Mesodermal cell (in vitro differentiated cells): ENCODE results near the gene ANKRD36. TPM values are rescaled to one million over a fixed set of nuclear protein-coding genes. Genes with fewer than 3 reads are reported as not detected.
A peak's percentile ranks its signal among the peaks of the same experiment; 100 is the strongest.
"Not testable (repeated sequence)": the region's sequence is repeated elsewhere in the genome, so short reads cannot be mapped to it uniquely, and the experiment has no call there.

ENCODE experiments used
- H3K27ac ChIP-seq: 2 replicates; pipeline ENCODE4 v1.7.0; 2013; ENCODE audit warnings: mild to moderate bottlenecking, low read depth, low read length, moderate library complexity; ENCODE audit not compliant: severe bottlenecking
- H3K36me3 ChIP-seq: 2 replicates; pipeline ENCODE4 v1.7.1; 2013; ENCODE audit warnings: mild to moderate bottlenecking, low read length, moderate library complexity; ENCODE audit not compliant: control insufficient read depth, insufficient read depth
- H3K4me1 ChIP-seq: one replicate; pipeline ENCODE4 v1.7.1; 2013; ENCODE audit warnings: mild to moderate bottlenecking, low read length; ENCODE audit not compliant: insufficient read depth, control insufficient read depth, poor library complexity, severe bottlenecking
- H3K4me3 ChIP-seq: 2 replicates; pipeline ENCODE4 v1.7.0; 2013; ENCODE audit warnings: low read length, control low read depth, mild to moderate bottlenecking; ENCODE audit not compliant: insufficient read depth, poor library complexity, severe bottlenecking; ENCODE audit errors: extremely low read depth
- H3K9me3 ChIP-seq: 2 replicates; pipeline ENCODE4 v1.7.1; 2013; ENCODE audit warnings: mild to moderate bottlenecking, low read length, moderate library complexity; ENCODE audit not compliant: control insufficient read depth
- WGBS, 2 experiments: methylation state at CpG; one replicate each; pipeline ENCODE4 v1.1.5; 2013; ENCODE audit warnings: missing lambda C conversion rate in 2 of 2; ENCODE audit not compliant: insufficient coverage in 2 of 2; 5-methylcytosine and 5-hydroxymethylcytosine counted together
- polyA plus RNA-seq, 2 experiments: library from polyadenylated mRNA; stranded (reverse); fragments of 50-300 nt; gene quantifications; one replicate each; pipeline ENCODE4 v1.2.3, GENCODE V29; 2013

Gene ANKRD36
- polyA plus RNA-seq (2013, experiment 1 of 2) = 8.9 TPM
- 12.9 TPM for polyA plus RNA-seq (2013, experiment 2 of 2)

DNA sequence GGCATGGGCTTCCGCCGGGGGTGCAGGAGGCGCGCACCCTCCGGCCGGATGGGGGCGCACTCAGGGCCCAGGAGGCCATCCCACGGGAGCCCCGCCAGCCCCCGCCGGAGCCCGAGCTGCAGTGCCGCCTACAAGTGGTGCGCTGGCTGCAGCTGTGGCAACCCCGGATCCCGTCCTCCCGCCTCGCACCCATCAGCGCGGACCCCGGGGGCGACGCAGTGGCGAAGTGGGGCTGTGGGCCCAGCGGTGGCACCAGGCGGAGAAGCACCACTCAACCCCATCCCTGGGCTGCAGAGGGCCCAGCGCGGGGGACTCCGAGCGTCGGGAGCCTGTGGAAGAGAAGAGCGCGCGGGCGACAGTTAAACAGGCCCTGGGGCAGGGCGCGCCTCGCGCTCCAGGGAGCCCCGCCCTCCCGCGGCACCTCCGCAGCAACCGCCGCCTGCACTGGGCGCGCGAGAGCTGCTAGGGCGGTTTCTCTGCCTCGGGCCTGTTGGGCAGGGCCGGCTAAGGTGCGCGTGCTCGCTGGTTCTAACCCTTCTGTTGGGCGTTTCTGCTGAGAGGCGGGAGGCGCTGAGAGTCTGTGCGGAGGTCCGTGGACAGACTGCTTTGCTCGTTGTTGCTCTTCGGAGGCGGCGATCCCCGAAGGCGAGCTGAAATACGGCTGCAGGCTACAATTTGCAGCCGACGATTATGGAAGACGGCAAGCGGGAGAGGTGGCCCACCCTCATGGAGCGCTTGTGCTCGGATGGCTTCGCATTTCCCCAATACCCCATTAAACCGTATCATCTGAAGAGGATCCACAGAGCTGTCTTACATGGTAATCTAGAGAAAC is at the start of gene ANKRD36:
Gene ANKRD36 (plus strand): TSS at position 104 of the 832 bp plus-strand sequence. CDS start 587 bp downstream, at position 691.
- not testable (repeated sequence) for H3K4me1 ChIP-seq, H3K36me3 ChIP-seq, H3K9me3 ChIP-seq
- peak within 1 kb of the TSS; percentile 54 for H3K4me3 ChIP-seq
- 0 to 1% methylated on average over 22 to 27 of the region's 74 CpGs for WGBS, 2 experiments
- H3K27ac ChIP-seq = peak within 1 kb of the TSS; percentile 69

GRCh38 chr2:97066030-97066429 is 46.9 kb upstream of the ANKRD36 start:
- H3K4me1 ChIP-seq, H3K36me3 ChIP-seq, H3K9me3 ChIP-seq, H3K4me3 ChIP-seq, H3K27ac ChIP-seq: not testable (repeated sequence)
- WGBS, 2 experiments = 80 to 100% methylated on average over 1 to 2 of the region's 5 CpGs

- Histone ChIP-seq H3K9me3 (no peaks in the 10 kb centered on the region), H3K27ac (no peak overlapping the region), H3K4me1 (no peaks in the 10 kb centered on the region), H3K36me3 (no peaks in the 10 kb centered on the region), H3K4me3 (no peak overlapping the region)
- 80 to 89% methylated on average over 5 of the region's 5 CpGs for WGBS, 2 experiments
These were observed 45.5 kb upstream of the ANKRD36 start for GRCh38 chr2:97067279-97068004.

GRCh38 chr2:97068074-97068473 is 44.9 kb upstream of the ANKRD36 start:
- H3K4me3 ChIP-seq = no peak overlapping the region

DNA sequence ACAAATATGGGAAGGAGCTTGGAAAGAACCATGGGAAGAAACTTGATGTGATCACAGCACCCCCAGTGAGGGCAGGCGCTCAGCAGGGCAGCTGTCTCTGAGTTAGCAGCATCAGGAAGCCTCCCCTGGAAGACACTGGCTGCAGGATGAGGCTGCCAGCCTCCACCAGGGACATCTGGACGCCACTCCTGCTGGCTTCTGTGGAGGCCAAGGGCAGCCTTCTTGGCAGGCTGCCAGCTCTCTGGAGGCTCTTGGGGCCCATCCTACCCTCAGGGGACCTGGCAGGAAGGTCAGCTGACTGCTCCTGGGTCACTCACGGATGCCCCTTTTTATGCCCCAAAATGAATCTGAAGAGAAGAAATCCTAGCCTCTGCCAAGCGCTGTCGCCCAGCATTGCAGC is 44.2 kb upstream of the ANKRD36 start:
- not testable (repeated sequence) for H3K4me3 ChIP-seq, H3K9me3 ChIP-seq, H3K4me1 ChIP-seq, H3K27ac ChIP-seq, H3K36me3 ChIP-seq
- WGBS, 2 experiments = 100% methylated on average over 1 of the region's 5 CpGs; no CpG with 5 or more reads in 1 of the 2 experiments

More at GRCh38 chr2:97068074-97068473, 44.9 kb upstream of the ANKRD36 start:
- Histone ChIP-seq H3K36me3 (no peaks in the 10 kb centered on the region), H3K4me1 (no peaks in the 10 kb centered on the region), H3K9me3 (no peaks in the 10 kb centered on the region), H3K27ac (no peak overlapping the region)
- 89 to 90% methylated on average over 1 of the region's 1 CpG for WGBS, 2 experiments

- no CpG with 5 or more reads among the region's 3 CpGs for WGBS, 2 experiments
- not testable (repeated sequence) for H3K36me3 ChIP-seq, H3K9me3 ChIP-seq, H3K4me3 ChIP-seq, H3K27ac ChIP-seq, H3K4me1 ChIP-seq
These were observed 42.0 kb upstream of the ANKRD36 start for GRCh38 chr2:97070915-97071314.

DNA sequence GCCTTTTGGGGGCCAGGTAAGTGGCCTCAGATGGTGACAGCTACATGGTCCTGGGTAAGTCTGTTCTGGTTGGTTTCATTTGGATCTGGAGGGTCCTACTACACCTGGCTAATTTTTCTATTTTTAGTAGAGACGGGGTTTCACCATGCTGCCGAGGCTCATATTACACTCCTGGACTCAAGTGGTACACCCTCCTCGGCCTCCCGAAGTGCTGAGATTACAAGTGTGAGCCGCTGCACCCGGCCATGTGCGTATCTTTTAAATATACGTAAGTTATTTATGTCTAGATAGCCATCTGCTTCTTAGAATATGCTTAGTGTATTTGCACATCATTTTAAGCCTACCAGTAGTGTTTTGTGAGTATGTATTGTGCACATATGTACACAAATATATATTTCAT is 35.7 kb upstream of the ANKRD36 start:
- H3K9me3 ChIP-seq, H3K36me3 ChIP-seq, H3K4me3 ChIP-seq, H3K27ac ChIP-seq, H3K4me1 ChIP-seq: not testable (repeated sequence)
- WGBS, 2 experiments = 70 to 72% methylated on average over 2 of the region's 8 CpGs

- H3K36me3 ChIP-seq, H3K9me3 ChIP-seq, H3K27ac ChIP-seq, H3K4me1 ChIP-seq, H3K4me3 ChIP-seq: not testable (repeated sequence)
- 94 to 100% methylated on average over 2 of the region's 10 CpGs for WGBS, 2 experiments
These were observed 32.1 kb upstream of the ANKRD36 start for GRCh38 chr2:97080855-97081254.

DNA sequence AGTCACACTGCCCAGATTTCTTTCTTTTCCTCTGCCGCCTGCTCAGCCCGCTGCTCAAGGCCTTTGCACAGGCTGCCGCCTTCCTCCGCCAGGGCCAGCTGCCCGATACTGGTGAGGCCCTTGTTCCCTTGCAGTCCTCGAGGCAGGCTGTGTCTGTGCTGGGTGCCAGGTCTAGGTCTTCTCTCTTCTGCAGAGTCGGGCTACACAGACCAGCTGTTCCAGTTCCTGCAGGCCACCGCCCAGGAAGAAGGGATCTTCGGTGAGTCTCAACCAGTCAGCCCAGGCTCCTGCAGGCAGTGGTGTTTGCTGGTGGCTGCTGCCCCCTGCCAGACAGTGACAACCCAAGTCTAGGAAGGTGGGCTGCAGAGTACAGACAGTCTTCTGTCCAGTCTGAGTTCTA is 30.7 kb upstream of the ANKRD36 start:
- not testable (repeated sequence) for H3K27ac ChIP-seq, H3K36me3 ChIP-seq, H3K9me3 ChIP-seq, H3K4me3 ChIP-seq, H3K4me1 ChIP-seq
- 60 to 83% methylated on average over 1 to 3 of the region's 9 CpGs for WGBS, 2 experiments

GRCh38 chr2:97083516-97083915 is 29.4 kb upstream of the ANKRD36 start:
- H3K4me1 ChIP-seq = not testable (repeated sequence)

GRCh38 chr2:97085093-97085492 is 27.9 kb upstream of the ANKRD36 start:
- H3K9me3 ChIP-seq, H3K27ac ChIP-seq, H3K36me3 ChIP-seq, H3K4me1 ChIP-seq, H3K4me3 ChIP-seq: not testable (repeated sequence)
- WGBS, 2 experiments = no CpG with 5 or more reads among the region's 7 CpGs

More at GRCh38 chr2:97083516-97083915, 29.4 kb upstream of the ANKRD36 start:
- H3K4me3 ChIP-seq, H3K9me3 ChIP-seq, H3K27ac ChIP-seq, H3K36me3 ChIP-seq: not testable (repeated sequence)
- 93% methylated on average over 5 to 7 of the region's 7 CpGs for WGBS, 2 experiments
